RWPE2 (cell line): ENCODE results near the gene LECT2.

Experiments used
- ATAC-seq: fragments of 200-7000 bp; cut with Tn5 transposase; 3 replicates; pipeline ENCODE4 v1.9.1; 2021; ENCODE audit warnings: low read depth
- DNase-seq: peaks from one replicate; pipeline ENCODE4 v3.0.0-alpha.2; 2020; ENCODE audit warnings: low spot score
- H3K27ac ChIP-seq: fragments of 450-650 bp; 2 replicates; pipeline ENCODE4 v1.5.1; 2017; ENCODE audit warnings: mild to moderate bottlenecking; ENCODE audit not compliant: poor library complexity, severe bottlenecking
- H3K27me3 ChIP-seq: fragments of 250-450 bp; sonication (Bioruptor Pico); 2 replicates; pipeline ENCODE4 v1.5.1; 2021; ENCODE audit warnings: mild to moderate bottlenecking, moderate library complexity; ENCODE audit not compliant: insufficient read depth, poor library complexity, severe bottlenecking
- H3K36me3 ChIP-seq: fragments of 250-450 bp; sonication (Bioruptor Pico); 2 replicates; pipeline ENCODE4 v1.5.1; 2020; ENCODE audit warnings: low read depth, mild to moderate bottlenecking, moderate library complexity
- H3K4me1 ChIP-seq: fragments of 250-450 bp; sonication (Bioruptor Pico); 2 replicates; pipeline ENCODE4 v1.5.1; 2021; ENCODE audit warnings: mild to moderate bottlenecking, moderate library complexity; ENCODE audit not compliant: insufficient read depth, poor library complexity, severe bottlenecking
- H3K4me3 ChIP-seq: fragments of 250-450 bp; sonication (Bioruptor Pico); 2 replicates; pipeline ENCODE4 v1.5.1; 2021; ENCODE audit warnings: mild to moderate bottlenecking, moderate library complexity; ENCODE audit not compliant: severe bottlenecking
- H3K9me3 ChIP-seq: fragments of 250-450 bp; sonication (Bioruptor Pico); 2 replicates; pipeline ENCODE4 v1.5.1; 2021; ENCODE audit warnings: mild to moderate bottlenecking, moderate library complexity; ENCODE audit not compliant: severe bottlenecking
- CTCF ChIP-seq: fragments of 450-650 bp; IDR thresholded peaks from one replicate; pipeline ENCODE4 v1.5.1; 2017; ENCODE audit warnings: mild to moderate bottlenecking, moderate library complexity; ENCODE audit not compliant: poor library complexity, severe bottlenecking

Gene LECT2

DNA sequence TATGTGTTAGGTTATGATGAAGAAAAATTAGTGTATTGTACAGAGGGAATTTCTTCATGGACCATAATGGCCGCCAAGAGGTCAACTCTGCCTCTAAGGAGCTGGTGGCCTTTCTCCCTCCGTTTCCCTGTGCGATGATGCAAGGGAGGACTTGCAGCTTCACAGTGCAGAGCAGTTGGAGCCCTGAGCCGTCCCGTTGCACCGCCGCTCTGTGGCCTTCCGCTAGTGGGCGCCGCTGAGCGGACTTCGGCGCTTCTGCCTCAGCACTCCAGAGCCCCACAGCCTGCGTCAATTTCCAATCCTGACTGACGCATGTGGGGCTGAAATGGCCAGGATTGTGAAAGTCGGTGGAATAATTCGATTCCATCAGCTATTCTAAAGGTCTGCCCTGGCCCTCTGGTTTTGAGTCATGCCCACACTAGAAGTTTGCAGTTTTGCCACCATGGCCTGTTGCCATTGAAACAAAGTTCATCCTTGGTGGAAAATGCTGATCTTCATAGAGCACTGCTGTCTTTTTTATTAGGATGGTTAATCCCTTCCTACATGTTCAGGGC, 22.7 kb upstream of the LECT2 start:
- H3K4me3 ChIP-seq, result no peak overlapping the region
- no peaks in the 10 kb centered on the region for H3K36me3 ChIP-seq
- H3K27ac ChIP-seq, result no peak overlapping the region
- H3K27me3 ChIP-seq, result no peaks in the 10 kb centered on the region
- DNase-seq, result no peak
- no peaks in the 10 kb centered on the region for H3K9me3 ChIP-seq
- no peak for ATAC-seq
- H3K4me1 ChIP-seq, result no peaks in the 10 kb centered on the region
- TF ChIP-seq CTCF, result peak; percentile 9

DNA sequence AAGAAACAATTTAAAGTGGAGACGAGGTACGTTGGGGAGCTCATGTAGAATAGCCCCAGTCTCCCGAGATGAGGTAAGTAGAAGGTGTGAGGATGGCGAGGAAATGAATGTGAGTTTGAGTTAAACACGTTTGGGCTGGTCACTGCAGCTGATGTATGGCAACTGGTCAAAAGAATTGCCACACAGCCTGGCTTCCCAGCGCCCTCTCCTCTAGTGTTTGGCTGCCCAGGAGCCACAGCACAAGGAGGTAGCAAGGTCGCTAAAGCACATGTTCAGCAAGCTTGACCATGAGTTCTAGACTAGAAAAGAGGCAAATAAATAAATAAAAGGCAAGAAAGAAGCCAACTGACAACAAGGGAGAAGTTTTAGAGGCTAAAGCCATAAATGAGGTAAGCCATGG, 21.4 kb upstream of the LECT2 start:
- no peak for DNase-seq
- TF ChIP-seq CTCF, result no peak
- ATAC-seq, result no peak
- no peaks in the 10 kb centered on the region for H3K36me3 ChIP-seq
- no peak overlapping the region for H3K27ac ChIP-seq
- H3K27me3 ChIP-seq, result no peaks in the 10 kb centered on the region
- H3K9me3 ChIP-seq, result no peaks in the 10 kb centered on the region
- no peak overlapping the region for H3K4me3 ChIP-seq
- no peaks in the 10 kb centered on the region for H3K4me1 ChIP-seq

GRCh38 chr5:135975122-135975521, 20.3 kb upstream of the LECT2 start:
- no peak for TF ChIP-seq CTCF
- no peak for ATAC-seq
- no peaks in the 10 kb centered on the region for H3K27me3 ChIP-seq
- H3K4me1 ChIP-seq, result no peaks in the 10 kb centered on the region
- no peak overlapping the region for H3K27ac ChIP-seq
- H3K9me3 ChIP-seq, result no peaks in the 10 kb centered on the region
- H3K36me3 ChIP-seq, result no peaks in the 10 kb centered on the region
- no peak overlapping the region for H3K4me3 ChIP-seq
- DNase-seq, result no peak

- no peak for ATAC-seq
- no peaks in the 10 kb centered on the region for H3K9me3 ChIP-seq
- H3K4me1 ChIP-seq, result no peaks in the 10 kb centered on the region
- no peaks in the 10 kb centered on the region for H3K36me3 ChIP-seq
- H3K27ac ChIP-seq, result no peak overlapping the region
- no peak for TF ChIP-seq CTCF
- H3K27me3 ChIP-seq, result no peaks in the 10 kb centered on the region
- no peak for DNase-seq
- no peak overlapping the region for H3K4me3 ChIP-seq
Observed at GRCh38 chr5:135974021-135974600, 19.3 kb upstream of the LECT2 start.

- no peak for TF ChIP-seq CTCF
- Histone ChIP-seq H3K36me3 (no peaks in the 10 kb centered on the region), H3K4me1 (no peaks in the 10 kb centered on the region), H3K4me3 (no peak overlapping the region), H3K27ac (no peak overlapping the region), H3K27me3 (no peaks in the 10 kb centered on the region), H3K9me3 (no peaks in the 10 kb centered on the region)
- ATAC-seq (no peak), DNase-seq (no peak)
Observed at GRCh38 chr5:135973323-135974020, 18.7 kb upstream of the LECT2 start.
